GM18519 (cell line): ENCODE results near the gene ALG14.
"Not testable (repeated sequence)": the region's sequence is repeated elsewhere in the genome, so short reads cannot be mapped to it uniquely, and the experiment has no call there.

Experiments
- ATAC-seq: cut with Tn5 transposase; IDR thresholded peaks from one replicate; pipeline ENCODE4 v1.9.1; 2021; ENCODE audit warnings: mild to moderate bottlenecking, moderate library complexity; ENCODE audit not compliant: unreplicated experiment, low FRiP score

The ALG14 gene

DNA sequence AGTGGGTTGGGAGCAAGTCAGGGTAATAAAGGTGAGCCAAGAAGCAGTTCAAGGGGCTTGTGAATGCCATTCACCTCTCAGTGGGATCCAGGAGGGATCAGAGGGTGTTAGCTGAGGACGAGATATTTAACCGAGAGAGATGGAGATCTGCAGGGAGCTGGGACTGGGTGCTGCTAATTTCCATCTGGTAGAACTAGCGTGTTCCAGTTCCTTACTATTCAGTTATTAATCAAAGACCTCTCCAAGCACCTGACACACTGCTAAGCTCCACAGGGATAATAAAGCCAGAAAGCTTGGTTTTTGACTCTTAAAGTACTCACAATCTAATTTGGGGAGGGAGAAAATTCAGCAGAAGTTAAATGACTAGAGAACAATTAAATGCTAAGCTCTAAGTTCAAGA, 57.7 kb downstream of the ALG14 start:
- ATAC-seq, result no peak

DNA sequence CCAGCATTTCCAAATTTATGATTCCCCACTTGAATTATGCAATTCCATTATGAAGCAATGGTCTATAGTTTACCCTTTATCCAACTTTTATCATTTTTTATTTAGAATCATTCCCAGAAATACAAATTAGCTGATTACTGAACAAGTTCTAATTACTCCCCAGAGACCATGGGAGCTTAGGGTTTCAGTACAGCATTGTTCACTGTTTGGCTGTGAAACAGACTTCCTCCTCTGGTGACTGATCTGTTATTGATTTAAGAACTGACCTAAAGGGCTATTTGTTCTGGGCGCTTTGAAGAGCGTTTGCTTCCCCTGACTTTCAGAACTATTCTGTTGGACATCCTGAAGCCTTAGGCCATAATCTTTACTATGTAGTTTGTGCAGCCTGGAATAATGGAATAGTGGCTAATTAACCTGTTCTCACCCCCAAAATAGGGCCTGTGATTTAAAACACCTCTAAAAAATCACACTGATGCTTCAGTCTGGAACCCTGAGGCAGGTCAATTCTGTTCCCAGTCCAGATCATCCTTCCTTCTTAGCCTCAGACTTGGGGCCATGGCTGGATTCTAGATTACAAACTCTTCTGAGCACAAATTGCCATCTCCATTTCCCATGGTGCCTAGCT, 58.7 kb downstream of the ALG14 start:
- no peak for ATAC-seq

DNA sequence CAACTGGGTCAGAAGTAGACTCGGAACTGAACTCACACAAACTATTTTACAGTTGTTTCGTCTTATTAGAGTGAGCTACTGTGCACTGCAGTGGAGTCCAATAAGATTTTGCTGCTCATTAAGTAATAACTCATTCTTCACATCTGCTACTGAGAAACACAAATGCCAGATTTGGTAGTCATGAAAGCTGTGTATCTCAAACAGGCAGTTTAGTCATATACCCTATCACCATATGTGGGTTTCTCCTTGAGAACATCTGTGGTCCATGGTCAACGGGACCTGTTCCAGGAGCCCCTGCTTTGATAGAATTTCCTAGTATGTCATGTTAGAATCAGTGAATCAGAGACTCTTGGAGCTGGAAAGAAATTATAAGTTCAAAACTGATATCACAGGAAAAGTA, 60.4 kb downstream of the ALG14 start:
- ATAC-seq, result no peak

DNA sequence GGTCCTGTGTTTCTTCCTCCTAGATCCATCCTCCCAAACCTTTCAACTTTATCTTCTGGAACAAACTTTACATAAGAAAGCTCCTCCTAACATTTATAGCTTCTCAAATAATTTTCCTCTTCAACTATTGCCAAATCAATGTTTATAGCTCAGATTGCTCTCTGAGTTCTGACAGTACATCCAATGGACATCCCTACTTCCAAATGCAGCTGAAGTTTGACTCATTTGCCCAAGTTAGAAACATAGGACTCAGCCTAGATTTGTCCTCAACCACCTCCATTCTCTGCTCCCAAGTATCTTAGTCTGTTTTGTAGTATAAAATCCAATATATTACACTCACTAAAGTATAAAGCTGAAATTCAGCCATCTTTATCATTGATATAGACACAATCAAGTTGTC, 62.6 kb downstream of the ALG14 start:
- no peak for ATAC-seq

DNA sequence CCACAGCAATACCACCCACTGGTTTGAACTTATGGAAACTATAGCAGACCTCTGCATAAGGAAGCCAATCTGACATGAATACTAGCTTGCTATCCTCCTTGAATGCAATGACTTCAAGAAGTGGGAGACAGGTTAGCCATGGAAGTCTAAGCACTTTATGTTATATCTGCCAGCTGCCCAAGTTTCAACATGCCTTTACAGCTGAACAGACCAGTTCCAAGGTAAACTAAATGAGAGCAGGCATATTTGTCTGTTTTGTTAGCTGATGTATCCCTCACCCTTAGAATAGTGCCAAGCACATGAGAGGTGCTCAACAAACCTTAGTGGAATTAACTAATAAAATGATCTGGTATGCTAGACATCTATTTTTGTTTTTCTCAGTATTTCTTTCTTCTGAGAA, 65.1 kb downstream of the ALG14 start:
- no peak for ATAC-seq

DNA sequence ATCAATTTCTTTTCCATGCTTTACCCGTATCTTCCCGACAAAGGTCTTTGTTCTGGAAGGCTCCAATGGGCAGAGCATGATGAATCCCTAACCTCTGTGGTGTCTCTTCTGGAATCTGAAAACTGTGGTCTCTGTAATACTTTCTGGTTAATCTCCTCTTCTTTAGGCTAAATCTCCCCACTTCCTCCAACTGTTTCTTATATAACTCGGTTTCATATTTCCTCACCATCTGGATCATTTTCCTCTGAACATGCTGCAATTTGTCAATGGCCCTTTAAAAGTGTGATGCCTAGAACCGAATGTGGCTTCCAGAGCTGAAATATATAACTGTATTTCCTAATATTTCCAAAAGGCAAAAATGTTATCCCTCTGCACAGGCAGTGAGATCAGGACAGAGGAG, 66.1 kb downstream of the ALG14 start:
- ATAC-seq, result no peak

DNA sequence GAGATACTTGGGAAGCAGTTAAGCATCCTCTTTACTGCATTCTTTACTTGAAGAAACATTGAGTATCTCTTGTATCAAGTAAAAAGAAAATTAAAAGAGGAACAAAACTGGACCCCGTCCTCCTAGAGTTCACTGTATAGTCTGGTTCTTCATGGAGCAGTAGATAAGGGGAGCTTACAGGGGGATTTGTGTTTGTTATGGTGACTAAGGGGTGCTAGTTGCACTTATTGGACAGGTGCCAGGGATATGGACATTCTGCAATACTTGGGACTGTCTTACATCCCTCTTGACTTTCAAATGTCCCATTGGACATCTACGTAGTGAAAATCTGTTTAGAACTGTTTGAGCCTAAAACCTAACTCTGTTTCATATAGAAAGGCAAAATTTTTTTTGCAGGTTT, 67.2 kb downstream of the ALG14 start:
- no peak for ATAC-seq

DNA sequence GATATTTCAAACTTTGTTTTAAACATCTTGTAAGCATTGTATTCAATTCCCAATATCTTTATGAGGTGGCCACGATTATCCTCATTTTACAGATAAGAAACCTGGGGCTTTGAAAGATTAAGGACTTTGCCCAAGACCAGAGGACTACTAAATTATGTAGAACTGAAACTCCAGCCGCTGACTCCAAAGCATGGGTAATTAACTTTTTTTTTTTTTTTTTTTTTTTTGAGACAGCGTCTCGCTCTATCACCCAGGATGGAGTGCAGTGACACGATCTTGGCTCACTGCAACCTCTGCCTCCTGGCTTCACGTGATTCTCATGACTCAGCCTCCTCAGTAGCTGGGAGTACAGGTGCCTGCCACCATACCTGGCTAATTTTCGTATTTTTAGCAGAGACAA, 68.7 kb downstream of the ALG14 start:
- ATAC-seq, result no peak

DNA sequence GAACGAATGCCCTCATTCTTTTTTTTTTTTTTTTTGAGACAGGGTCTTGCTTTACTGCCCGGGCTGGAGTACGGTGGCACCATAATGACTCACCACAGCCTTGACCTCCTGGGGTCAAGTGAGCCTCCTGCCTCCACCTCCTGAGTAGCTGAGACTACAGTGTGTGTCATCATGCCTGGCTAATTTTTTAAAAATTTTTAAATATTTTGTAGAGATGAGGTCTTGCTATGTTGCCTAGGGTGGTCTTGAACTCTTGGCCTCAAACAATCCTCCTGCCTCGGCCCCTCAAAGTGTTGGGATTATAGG, 69.4 kb downstream of the ALG14 start:
- no peak for ATAC-seq

DNA sequence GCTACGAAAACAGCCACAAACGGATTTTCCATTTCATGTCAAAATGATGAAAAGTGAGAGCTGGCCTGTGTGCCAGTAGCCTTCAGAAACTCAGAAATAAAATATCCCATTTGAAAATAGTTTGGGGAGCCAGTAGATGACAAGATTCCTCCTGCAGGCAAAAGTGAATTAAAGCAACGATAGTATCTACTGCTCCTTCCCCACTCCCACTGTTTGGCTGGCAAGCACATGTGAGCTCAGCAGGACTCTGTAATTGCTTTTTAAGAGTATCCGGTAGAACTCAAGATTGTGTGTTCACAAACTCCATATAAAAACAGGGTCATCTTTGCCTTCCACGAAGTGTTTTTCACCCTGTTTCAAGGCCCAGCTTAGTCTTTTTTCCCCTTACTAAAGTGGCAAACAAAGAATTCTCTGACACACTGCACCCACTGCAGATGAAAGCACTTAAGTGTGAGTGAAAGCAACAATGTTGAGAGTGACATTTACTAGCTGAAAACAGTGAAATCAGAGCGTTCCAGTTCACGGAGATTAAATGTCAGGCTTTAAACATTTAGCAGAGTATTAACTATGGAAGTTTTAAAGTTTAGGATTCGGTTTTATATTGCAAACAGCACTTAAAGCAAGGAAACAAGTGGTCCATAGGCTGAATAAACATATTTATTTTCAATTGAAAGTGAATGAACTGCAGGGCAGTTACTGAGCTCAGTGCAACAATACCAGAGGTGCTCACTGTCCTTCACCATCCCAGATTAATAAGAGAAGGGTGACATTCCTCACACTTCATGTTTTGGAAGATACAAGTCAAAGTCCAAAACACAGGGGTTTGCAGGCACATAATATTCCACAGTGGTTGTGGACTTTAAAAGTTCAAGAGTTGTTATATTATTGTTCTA, 70.0 kb downstream of the ALG14 start:
- ATAC-seq, result no peak

DNA sequence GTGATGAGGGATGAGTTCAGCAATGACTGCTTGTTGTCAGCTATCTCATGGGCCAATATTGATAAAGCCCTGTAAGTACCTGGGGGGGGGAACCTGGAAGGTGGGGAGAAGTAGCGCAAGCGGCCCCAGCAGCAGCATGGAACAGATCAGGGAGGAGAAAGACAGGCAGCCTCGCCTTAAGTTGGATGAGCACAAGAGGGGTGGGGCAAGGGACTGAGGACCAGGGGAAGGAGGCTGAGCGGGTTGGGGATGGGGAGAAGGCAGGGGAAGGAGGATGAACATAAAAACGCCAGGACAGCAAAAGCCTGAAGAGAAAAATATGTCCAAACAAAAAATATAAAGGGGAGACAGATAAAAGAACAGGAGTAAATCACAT, 70.6 kb downstream of the ALG14 start:
- ATAC-seq, result no peak

DNA sequence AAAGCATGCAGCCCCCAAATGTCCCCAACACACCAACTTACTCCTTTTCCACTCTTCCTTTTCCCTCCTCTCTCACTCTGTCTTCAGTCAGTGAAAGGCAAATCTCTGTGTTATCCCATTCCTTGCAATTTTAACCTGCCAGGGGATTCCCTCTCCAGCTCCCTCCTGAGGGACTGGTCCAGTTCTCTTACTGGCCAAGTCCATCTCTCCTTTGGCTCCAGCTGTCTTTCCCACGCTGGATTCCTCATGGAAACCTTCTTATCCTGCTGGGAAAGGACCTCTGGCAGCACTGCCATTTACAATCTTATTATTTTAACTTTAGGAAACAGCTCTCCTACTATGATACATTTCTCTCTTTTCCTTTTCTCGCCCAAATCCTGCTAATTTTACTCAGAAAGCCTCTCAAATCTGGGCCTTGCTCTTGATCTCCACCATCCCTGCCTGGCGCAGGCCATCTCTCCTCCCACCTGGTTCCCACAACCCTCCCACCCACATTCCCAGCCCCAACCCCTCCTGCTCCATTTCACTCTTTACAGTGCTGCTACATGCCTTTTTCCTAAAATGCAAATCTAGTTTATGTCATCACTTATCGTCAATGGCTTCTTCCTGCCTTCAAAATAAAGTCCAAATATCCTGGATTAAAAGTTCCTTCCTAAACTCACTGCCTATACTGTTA, 73.2 kb downstream of the ALG14 start:
- ATAC-seq, result no peak

DNA sequence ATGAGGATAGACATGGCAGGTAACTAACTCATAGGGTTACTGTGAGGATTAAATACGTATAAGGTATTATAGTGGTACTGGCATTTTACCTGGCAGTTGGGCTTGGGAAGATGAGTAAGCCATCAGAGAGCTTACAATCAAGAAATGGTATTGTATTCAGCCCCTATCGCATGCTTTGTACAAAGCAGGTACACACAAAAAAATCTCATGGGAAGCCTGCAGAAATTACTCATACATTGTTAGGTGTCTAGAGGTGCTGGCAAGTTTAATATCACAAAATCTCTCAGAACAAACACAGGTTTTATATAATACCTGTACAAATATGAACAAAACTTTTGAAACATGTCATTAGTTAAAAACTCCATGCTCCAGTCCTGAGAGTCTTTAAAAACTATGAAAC, 74.0 kb downstream of the ALG14 start:
- no peak for ATAC-seq

DNA sequence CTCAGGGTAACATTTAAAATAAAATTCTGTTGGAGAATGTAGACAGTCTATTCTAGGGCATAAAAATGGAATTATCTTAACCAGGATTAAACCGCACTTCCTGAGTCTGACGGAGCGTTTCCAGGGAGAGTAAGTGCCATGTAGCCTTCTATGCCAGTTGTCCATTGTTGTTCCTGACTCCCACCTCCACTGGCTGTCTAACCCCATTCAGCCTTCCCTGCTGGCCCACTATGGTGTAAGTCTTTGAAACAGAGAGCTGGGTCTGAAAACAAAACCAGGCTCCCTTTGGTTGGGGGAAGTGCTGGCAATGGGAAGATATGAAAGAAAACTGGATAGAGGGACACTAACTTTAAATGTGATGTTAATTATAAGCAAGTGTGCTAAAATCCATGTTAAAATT, 74.6 kb downstream of the ALG14 start:
- ATAC-seq, result no peak

DNA sequence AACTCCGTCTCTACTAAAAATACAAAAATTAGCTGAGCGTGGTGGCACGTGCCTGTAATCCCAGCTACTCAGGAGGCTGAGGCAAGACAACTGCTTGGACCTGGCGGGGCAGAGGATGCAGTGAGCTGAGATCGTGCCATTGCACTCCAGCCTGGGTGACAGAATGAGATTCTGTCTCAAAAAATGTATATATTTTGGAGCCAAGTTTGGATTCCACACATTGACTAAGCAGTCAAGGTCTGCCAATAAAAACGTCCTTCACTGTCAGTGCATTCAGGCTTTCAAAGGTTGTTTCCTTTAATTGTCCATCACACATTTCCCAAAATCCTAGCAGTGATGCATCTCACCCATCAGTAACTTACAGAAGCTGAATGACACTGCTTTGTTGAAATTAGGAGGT, 77.2 kb downstream of the ALG14 start:
- ATAC-seq, result not testable (repeated sequence)

DNA sequence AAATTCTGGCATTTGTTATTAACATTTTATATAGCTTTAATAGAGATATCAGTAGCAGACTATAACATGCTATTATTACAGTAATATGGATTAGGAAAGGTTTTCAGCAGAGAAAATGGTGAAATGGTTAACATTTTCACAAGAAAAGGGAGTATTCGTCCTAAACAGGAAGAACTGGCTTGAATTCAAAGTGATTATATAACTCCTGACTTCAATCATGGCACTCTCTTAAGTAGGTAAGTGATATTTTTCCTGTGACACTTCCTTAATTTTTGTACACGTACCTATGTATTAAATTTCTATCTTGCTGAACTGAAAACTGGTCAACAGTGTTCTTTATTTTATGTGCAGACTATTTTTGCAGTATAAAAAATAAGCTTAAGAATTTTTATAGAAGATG, 77.9 kb downstream of the ALG14 start:
- ATAC-seq, result no peak

DNA sequence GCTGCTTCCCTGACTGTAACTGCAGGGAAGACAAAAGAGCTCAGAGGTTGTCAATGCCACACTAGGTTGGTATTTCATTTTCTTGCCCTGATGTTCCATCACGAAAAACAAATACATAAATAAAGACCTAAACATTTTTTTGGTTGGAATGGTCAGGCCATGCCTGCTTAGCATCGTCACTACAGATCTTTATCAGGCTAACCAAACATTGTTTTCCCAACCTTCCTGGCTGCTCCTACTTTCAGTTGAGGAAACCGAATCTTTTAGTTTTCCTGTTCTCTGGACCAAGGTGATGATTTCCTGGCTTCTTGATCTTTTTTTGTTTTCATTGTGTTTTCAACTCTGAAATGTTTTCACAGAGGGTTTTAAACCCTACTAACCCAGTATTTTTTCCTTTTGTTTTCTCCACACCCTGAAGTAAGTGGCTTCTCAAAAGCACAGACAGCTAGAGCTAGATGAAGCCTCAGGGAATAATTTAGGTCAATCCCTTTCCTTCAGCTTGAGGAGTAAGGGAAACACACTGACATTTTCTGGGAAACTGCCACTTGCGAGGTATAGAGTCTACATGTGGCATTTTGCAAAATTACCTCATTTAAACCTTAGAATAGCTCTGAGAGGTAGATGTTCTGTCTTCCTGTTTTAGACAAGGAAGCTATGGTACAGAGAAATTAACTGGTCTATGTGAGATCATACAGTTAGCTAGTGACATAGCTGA, 78.7 kb downstream of the ALG14 start:
- ATAC-seq, result no peak

DNA sequence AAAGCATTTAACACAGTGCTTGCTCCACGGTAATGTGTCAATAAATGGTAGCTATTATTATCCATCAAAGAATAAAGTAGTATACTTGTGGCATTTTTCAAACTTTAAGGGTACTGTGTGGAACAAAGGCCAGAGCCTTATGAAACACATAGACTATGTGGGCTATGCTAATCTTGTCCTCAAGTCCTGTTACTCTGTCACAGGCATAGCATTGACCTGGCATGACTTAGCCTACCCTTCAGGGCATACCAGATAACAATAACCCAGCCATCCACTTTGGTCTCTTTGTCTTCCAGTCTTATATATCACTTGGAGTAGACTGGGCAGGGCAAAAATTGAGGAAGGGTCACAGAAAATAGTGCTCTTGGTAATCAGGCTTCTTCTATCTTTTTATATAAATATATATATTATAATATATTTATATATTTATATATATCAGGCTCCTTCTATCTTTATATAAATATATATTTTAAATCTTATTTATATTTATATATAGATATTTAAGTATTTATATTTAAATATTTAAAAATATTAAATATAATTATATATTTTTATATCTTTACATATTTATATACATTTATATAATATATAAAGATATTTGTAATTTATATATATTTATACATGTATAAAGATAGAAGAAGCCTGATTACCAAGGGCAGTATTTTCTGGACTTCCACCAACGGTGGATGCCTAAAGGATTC, 79.7 kb downstream of the ALG14 start:
- no peak for ATAC-seq

DNA sequence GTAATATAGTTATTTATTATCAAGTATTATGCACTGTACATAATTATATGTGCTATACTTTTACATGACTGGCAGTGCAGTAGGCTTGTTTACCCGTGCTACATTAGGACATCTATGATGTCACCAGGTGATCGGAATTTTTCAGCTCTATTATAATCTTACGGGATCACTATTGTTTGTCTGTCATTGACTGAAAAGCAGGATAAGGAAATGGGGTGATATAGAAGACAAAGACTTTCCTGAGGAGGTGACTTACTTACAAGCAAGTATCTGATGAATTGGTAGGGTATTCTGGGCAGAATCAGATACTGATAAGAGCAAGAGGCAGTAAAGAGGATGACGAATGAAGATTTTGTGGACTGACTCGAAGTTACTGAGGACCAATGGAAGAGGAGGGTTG, 80.6 kb downstream of the ALG14 start:
- ATAC-seq, result no peak

DNA sequence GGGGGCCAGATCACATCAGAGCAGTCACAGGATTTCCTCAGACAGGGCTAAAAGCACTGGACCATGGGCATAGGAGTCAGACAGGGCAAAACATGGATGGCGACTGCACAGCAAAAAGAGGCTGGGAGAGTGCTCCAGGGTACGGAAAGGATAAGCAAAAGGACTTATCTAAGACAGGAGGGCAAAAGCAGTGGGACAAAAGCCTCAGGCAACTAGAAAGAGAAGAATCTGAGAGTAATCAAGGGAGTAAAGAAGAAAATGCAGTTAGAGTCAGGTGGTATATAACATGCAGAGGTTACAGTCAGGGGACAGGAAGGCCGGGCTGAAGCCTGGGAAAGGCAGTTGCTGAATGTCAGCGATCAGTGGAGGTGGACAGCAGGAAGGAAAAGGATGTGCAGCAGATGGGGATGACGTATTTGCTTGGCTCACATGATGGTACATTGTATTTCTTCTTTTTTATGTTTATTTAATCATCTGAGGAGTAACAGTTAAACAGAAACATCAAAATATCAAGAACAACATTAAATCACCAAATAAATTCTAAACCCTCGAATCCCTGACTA, 82.8 kb downstream of the ALG14 start:
- ATAC-seq, result no peak
